Measurements from ENCODE around the gene ZNF736.
A peak's percentile ranks its signal among the peaks of the same experiment; 100 is the strongest.
"Not testable (repeated sequence)": the region's sequence is repeated elsewhere in the genome, so short reads cannot be mapped to it uniquely, and the experiment has no call there.

Gene ZNF736

GRCh38 chr7:64313740-64314491 lies at the start of gene ZNF736:
TSS of gene ZNF736 (plus strand) at chr7:64313961. CDS start at chr7:64314151, 190 bp downstream.
- DNase-seq (ENCODE audit: low read depth) = peak; percentile 91

GRCh38 chr7:64266341-64266919 lies 47.3 kb upstream of the ZNF736 start:
- no peak for DNase-seq (ENCODE audit: low read depth)

- DNase-seq (ENCODE audit: low read depth) = no peak
Measured at GRCh38 chr7:64277630-64278029, 36.1 kb upstream of the ZNF736 start.

- no peak for DNase-seq (ENCODE audit: low read depth)
Measured at GRCh38 chr7:64294701-64295420, 18.9 kb upstream of the ZNF736 start.

GRCh38 chr7:64297418-64297817 lies 16.3 kb upstream of the ZNF736 start:
- not testable (repeated sequence) for DNase-seq (ENCODE audit: low read depth)

- no peak for DNase-seq (ENCODE audit: low read depth)
Measured at GRCh38 chr7:64300641-64301405, 12.9 kb upstream of the ZNF736 start.

GRCh38 chr7:64307254-64308015 lies 6.3 kb upstream of the ZNF736 start:
- peak; percentile 88 for DNase-seq (ENCODE audit: low read depth)

- no peak for DNase-seq (ENCODE audit: low read depth)
Measured at GRCh38 chr7:64308016-64308270, 5.8 kb upstream of the ZNF736 start.

- DNase-seq (ENCODE audit: low read depth) = no peak
Measured at GRCh38 chr7:64310426-64310825, 3.3 kb upstream of the ZNF736 start.

- no peak for DNase-seq (ENCODE audit: low read depth)
Measured at GRCh38 chr7:64312826-64313225, 935 bp upstream of the ZNF736 start.

GRCh38 chr7:64314566-64314965 lies 805 bp downstream of the ZNF736 start:
- DNase-seq (ENCODE audit: low read depth) = no peak

- not testable (repeated sequence) for DNase-seq (ENCODE audit: low read depth)
Measured at GRCh38 chr7:64316031-64316742, 2.4 kb downstream of the ZNF736 start.

GRCh38 chr7:64320547-64321513 lies 7.1 kb downstream of the ZNF736 start:
- DNase-seq (ENCODE audit: low read depth) = no peak

- not testable (repeated sequence) for DNase-seq (ENCODE audit: low read depth)
Measured at GRCh38 chr7:64324166-64324565, 10.4 kb downstream of the ZNF736 start.

- DNase-seq (ENCODE audit: low read depth) = not testable (repeated sequence)
Measured at GRCh38 chr7:64348713-64349210, 35.0 kb downstream of the ZNF736 start.

GRCh38 chr7:64359543-64359942 lies 45.8 kb downstream of the ZNF736 start:
- no peak for DNase-seq (ENCODE audit: low read depth)

GRCh38 chr7:64371116-64371515 lies 57.4 kb downstream of the ZNF736 start:
- no peak for DNase-seq (ENCODE audit: low read depth)

- DNase-seq (ENCODE audit: low read depth) = no peak
Measured at GRCh38 chr7:64373017-64373416, 59.3 kb downstream of the ZNF736 start.

- DNase-seq (ENCODE audit: low read depth) = no peak
Measured at GRCh38 chr7:64400401-64400800, 86.6 kb downstream of the ZNF736 start.
